ENCODE results near the gene TCF7L2. TPM values are rescaled to one million over a fixed set of nuclear protein-coding genes. Genes with fewer than 3 reads are reported as not detected.

Gene TCF7L2
- total RNA-seq, 4 donors from 2014 or later: 12.7 to 59.9 (median 16.1) TPM

DNA sequence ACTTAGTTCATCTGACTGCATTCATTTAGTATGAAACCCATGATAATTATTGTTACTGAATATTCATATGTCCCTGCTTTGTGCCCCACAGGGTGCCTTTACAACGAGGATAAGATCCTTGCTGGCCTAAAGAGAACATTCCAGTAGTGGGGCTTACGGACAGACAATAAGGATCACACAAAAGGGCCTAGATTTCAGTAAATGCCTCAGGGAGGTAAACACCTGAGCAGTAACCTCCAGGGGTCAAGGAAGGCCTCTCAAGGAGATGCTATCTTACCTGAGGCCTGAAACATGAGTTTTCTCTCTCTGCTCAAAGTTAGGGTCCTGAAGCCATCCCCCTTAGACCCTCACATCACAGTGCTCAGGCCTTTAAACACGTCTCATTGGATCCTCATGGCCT, 228.7 kb downstream of the TCF7L2 start:
- intact Hi-C loops (cut with DNase I; ENCODE audit: low total_unique reads): no loop called here
- H3K27ac ChIP-seq: no peak overlapping the region
- H3K4me1 ChIP-seq: no peaks in the 10 kb centered on the region
- no peak overlapping the region for H3K4me3 ChIP-seq
- H3K27me3 ChIP-seq: no peaks in the 10 kb centered on the region
- no peaks in the 10 kb centered on the region for H3K36me3 ChIP-seq
- TF ChIP-seq, protein P1, sequence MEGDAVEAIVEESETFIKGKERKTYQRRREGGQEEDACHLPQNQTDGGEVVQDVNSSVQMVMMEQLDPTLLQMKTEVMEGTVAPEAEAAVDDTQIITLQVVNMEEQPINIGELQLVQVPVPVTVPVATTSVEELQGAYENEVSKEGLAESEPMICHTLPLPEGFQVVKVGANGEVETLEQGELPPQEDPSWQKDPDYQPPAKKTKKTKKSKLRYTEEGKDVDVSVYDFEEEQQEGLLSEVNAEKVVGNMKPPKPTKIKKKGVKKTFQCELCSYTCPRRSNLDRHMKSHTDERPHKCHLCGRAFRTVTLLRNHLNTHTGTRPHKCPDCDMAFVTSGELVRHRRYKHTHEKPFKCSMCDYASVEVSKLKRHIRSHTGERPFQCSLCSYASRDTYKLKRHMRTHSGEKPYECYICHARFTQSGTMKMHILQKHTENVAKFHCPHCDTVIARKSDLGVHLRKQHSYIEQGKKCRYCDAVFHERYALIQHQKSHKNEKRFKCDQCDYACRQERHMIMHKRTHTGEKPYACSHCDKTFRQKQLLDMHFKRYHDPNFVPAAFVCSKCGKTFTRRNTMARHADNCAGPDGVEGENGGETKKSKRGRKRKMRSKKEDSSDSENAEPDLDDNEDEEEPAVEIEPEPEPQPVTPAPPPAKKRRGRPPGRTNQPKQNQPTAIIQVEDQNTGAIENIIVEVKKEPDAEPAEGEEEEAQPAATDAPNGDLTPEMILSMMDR (IDR thresholded peaks at IDR 0.05): no peak
- no peak for TF ChIP-seq POLR2A (IDR thresholded peaks at IDR 0.05)
- H3K9me3 ChIP-seq: no peaks in the 10 kb centered on the region
- DNase-seq: no peak

DNA sequence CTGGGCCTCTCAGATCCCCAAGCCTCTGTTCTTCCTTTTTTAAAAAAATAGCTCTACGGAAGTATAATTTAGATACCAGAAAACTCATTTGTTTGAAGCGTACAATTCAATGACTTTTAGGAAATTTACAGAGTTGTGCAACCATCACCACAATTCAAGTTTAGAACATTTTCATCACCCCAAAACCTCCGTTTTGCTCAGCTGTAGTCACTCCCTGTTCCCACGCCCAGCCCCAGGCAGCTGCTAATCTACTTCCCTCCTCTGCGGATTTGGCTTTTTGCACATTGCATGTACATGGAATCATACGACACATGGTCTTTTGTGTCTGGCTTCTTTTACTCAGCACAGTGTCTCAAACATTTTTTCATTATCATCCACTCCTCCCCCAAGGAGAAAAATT, 229.2 kb downstream of the TCF7L2 start:
- H3K36me3 ChIP-seq: no peaks in the 10 kb centered on the region
- no peaks in the 10 kb centered on the region for H3K9me3 ChIP-seq
- intact Hi-C loops (cut with DNase I; ENCODE audit: low total_unique reads): no loop called here
- no peak for TF ChIP-seq POLR2A (IDR thresholded peaks at IDR 0.05)
- TF ChIP-seq, protein P1 (IDR thresholded peaks at IDR 0.05): no peak
- no peaks in the 10 kb centered on the region for H3K4me1 ChIP-seq
- no peak overlapping the region for H3K27ac ChIP-seq
- no peak for DNase-seq
- no peaks in the 10 kb centered on the region for H3K27me3 ChIP-seq
- no peak overlapping the region for H3K4me3 ChIP-seq

DNA sequence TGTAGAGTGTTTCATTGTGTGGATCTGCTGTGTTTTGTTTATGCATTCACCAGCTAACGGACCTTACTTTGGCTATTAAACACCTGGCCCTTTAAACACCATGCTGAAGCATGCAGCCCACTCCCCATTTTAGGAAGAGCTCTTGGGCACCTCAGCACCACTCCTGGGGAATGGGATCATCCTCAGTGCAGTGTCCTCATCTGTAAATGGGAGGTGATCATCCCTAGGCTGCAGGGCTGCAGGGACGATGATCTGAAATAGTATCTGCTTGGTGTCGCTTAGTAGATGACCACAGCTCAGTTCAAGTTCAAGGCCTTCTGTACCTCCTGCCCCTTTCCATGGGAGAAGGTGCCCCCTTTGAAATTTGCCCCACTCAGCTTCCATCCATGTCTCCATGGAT, 229.9 kb downstream of the TCF7L2 start:
- H3K36me3 ChIP-seq: no peaks in the 10 kb centered on the region
- H3K4me1 ChIP-seq: no peaks in the 10 kb centered on the region
- H3K9me3 ChIP-seq: no peaks in the 10 kb centered on the region
- TF ChIP-seq, protein P1 (IDR thresholded peaks at IDR 0.05): no peak
- TF ChIP-seq POLR2A (IDR thresholded peaks at IDR 0.05): no peak
- no peak overlapping the region for H3K4me3 ChIP-seq
- no peak for DNase-seq
- intact Hi-C loops (cut with DNase I; ENCODE audit: low total_unique reads): no loop called here
- no peak overlapping the region for H3K27ac ChIP-seq
- H3K27me3 ChIP-seq: no peaks in the 10 kb centered on the region

DNA sequence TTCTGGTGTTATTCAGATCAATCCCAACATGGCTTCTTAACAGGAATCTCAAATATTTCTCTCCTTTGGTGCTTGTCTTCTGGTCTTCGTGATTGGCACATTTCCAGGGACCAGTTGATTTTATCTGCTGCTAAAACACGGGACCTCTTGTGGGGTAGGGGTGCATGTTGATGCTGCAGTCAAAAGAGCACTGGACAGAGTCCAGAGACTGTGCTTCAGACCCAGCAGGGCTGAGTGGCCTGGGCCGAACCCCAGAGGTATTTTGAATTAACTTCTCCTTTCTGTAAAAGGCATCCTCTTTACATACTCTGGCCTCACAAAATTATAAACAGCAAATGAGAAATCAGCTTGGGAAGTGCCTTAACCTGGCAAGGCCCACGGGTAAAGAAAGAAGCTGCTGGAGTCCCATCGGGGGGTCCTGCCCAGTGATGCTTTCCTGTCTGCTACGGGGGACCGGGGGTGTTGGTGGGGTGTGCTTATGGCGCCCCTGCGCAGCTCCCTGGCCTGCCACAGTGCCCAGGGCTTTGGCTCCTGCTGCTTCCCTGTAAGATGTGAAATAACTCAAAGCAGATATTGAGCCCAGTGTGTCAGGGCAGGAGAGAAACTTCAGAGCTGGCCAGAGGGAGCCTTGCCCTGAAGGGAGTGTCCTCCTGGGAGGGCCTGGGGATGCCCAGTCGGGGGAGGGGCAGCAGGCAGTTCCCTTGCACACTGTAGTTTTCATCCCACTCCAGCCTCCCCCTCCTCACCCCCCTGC, 230.5 kb downstream of the TCF7L2 start:
- TF ChIP-seq POLR2A (IDR thresholded peaks at IDR 0.05): no peak
- TF ChIP-seq, protein P1 (IDR thresholded peaks at IDR 0.05): no peak
- Histone ChIP-seq H3K27me3 (no peaks in the 10 kb centered on the region), H3K4me3 (no peak overlapping the region), H3K36me3 (no peaks in the 10 kb centered on the region), H3K27ac (no peak overlapping the region), H3K4me1 (no peaks in the 10 kb centered on the region), H3K9me3 (no peaks in the 10 kb centered on the region)
- intact Hi-C loops (cut with DNase I; ENCODE audit: low total_unique reads): no loop called here
- no peak for DNase-seq

DNA sequence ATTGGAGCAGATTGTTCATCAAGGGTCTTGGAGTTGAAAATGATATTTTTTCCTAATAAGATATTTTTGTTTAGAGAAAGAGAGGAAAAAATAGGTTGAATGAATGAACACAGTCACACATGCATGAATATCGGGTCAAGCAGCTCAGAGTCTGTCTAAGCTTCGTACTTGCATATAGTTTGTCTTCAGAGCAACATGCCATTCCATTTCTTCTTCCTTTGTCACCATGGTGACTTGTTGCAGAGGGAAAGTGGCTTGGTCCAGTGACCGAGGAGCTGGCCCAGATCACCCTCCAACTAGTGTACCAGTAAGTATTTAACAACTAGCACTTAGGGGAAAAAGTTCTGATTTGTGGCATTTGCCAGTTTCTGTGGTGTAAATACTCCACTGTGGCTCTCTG, 232.1 kb downstream of the TCF7L2 start:
- no peak overlapping the region for H3K27ac ChIP-seq
- H3K4me1 ChIP-seq: no peaks in the 10 kb centered on the region
- no peaks in the 10 kb centered on the region for H3K27me3 ChIP-seq
- no peaks in the 10 kb centered on the region for H3K9me3 ChIP-seq
- DNase-seq: no peak
- TF ChIP-seq, protein P1 (IDR thresholded peaks at IDR 0.05): no peak
- TF ChIP-seq POLR2A (IDR thresholded peaks at IDR 0.05): no peak
- H3K36me3 ChIP-seq: no peaks in the 10 kb centered on the region
- H3K4me3 ChIP-seq: no peak overlapping the region
- intact Hi-C loops (cut with DNase I; ENCODE audit: low total_unique reads): no loop called here
